ENCODE data around the gene MPV17L.
"Not testable (repeated sequence)": the region's sequence is repeated elsewhere in the genome, so short reads cannot be mapped to it uniquely, and the experiment has no call there.

MPV17L gene

GRCh38 chr16:15407756-15408155, 12.2 kb downstream of the MPV17L start:
- DNase-seq (ENCODE audit: low read depth in 2 of 2, low spot score in 1 of 2) = not testable (repeated sequence)

GRCh38 chr16:15409476-15409875, 13.9 kb downstream of the MPV17L start:
- not testable (repeated sequence) for DNase-seq (ENCODE audit: low read depth in 2 of 2, low spot score in 1 of 2)

GRCh38 chr16:15415511-15415985, 20.0 kb downstream of the MPV17L start:
- DNase-seq (ENCODE audit: low read depth in 2 of 2, low spot score in 1 of 2) = no peak

DNA sequence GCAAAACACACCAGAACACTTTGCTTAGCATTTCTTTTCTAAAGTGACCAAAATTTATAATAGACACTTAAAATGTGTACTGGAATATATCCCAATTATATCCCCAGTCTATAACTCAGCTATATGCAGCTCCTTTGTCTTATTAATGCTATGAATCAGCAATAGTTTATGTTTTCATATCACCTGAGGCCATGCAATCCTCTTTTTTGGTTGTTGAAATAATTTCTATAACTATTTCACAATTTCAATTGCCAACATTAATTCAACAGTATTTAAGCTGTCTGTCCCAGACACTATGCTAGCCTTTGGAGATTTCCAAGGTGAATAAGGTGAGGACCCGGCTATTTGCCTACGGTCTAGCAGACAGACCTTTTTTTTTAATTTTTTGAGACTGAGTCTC, 21.6 kb downstream of the MPV17L start:
- DNase-seq (ENCODE audit: low read depth in 2 of 2, low spot score in 1 of 2) = no peak

- DNase-seq (ENCODE audit: low read depth in 2 of 2, low spot score in 1 of 2) = no peak
Measured at GRCh38 chr16:15418206-15418605, 22.7 kb downstream of the MPV17L start.

DNA sequence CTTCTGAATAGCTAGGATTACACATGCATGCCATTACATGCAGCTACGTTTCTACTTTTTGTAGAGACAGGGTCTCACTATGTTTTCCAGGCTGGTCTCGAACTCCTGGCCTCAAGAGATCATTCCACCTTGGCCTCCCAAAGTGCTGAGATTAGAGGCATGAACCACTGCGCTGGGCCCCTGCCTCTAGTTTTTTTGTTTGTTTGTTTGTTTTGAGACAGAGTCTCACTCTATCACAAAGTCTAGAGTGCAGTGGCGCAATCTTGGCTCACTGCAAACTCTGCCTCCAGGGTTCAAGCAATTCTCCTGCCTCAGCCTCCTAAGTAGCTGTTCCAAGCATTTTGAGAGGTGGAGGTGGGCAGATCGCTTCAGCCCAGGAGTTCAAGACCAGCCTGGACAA, 26.1 kb downstream of the MPV17L start:
- not testable (repeated sequence) for DNase-seq (ENCODE audit: low read depth in 2 of 2, low spot score in 1 of 2)

GRCh38 chr16:15422222-15422621, 26.7 kb downstream of the MPV17L start:
- DNase-seq (ENCODE audit: low read depth in 2 of 2, low spot score in 1 of 2) = no peak

GRCh38 chr16:15425861-15426260, 30.3 kb downstream of the MPV17L start:
- DNase-seq (ENCODE audit: low read depth in 2 of 2, low spot score in 1 of 2) = no peak

DNA sequence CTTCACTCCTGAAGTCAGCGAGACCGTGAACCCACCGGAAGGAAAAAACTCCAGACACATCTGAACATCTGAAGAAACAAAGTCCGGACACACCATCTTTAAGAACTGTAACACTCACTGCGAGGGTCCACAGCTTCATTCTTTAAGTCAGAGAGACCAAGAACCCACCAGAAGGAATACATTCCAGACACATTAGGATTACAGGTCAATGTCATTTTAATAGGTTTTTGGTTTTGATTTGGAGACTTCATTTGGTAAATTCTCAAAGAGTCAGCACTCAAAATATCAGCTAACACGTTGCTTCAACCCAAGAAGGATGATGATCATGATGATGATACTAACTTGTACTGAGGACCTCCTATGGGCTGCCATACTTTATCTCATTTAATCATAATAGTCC, 31.2 kb downstream of the MPV17L start:
- DNase-seq (ENCODE audit: low read depth in 2 of 2, low spot score in 1 of 2) = no peak

- DNase-seq (ENCODE audit: low read depth in 2 of 2, low spot score in 1 of 2) = peak in 1 of 2 donors; percentile 21
Measured at GRCh38 chr16:15427648-15428239, 32.2 kb downstream of the MPV17L start.

DNA sequence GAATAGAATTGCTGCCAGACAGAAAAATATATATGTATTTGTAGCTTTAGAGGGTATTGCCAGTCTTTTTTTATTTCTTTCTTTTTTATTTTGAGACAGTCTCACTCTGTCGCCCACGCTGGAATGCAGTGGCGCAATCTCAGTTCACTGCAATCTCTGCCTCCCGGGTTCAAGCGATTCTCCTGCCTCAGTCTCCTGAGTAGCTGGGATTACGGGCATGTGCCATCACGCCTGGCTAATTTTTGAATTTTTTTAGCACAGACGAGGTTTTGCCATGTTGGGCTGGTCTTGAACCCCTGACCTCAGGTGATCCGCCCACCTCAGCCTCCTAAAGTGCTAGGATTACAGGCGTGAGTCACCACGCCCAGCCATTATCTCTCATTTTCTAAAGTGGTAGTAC, 35.3 kb downstream of the MPV17L start:
- DNase-seq (ENCODE audit: low read depth in 2 of 2, low spot score in 1 of 2) = not testable (repeated sequence)

DNA sequence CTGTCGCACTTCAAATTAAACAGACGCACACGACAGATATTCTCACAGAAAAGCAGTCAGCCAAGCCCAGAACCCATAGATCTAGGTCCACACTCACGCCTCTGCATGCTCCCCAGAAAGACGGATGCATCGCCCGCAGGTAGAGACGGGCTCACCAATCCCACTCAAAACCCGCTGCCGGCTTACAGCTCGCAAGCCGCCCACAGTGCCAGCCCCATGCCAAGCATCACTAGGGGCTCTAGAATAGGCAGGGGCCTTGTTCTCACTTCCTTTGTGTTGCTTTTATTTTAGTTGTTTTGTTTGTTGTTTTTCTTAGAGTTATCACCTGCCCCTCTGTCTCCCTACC, 38.5 kb downstream of the MPV17L start:
- DNase-seq (ENCODE audit: low read depth in 2 of 2, low spot score in 1 of 2) = no peak

DNA sequence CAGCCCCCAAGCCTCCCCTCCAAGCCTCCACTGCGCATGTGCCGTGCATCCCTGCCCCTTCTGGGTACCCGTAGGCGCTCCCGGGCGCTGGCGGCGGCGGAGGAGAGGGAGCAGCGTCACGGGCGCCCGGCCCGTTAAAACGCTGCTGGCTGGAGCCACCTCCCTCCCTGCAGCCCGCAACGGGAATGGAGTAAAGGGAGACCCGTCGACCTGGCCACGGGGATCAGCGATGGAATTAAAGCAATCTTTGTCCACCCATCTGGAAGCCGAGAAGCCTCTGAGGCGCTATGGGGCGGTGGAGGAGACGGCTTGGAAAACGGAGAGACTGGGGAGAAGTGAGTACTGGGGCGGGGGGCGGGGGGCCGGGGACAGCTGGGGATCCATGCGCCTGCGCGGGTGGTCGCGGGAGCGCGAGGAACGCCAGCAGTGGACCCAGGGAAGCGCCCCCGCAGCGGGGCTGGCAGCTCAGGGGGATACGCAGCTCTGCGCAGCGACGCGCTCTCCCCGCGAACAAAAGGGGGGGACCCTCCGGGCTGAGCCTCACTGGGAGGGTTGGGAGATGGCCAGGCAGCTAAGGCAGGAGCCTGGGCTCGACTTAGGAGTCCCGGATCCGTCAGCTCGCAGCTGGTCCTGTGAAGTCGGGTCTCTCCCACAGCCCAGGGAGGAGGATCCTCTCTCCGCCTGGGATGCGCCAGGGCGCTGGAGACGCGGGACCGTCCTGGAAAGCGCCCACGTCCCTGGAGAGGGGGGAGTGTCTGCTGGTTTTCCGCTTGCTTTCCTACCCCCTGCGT, 39.1 kb downstream of the MPV17L start, which contains the start of gene BMERB1:
TSS of gene BMERB1 (plus strand) at position 164 of the 791 bp plus-strand sequence. CDS start at position 230, 66 bp downstream.
- peak; percentile 8 to 23 for DNase-seq (ENCODE audit: low read depth in 2 of 2, low spot score in 1 of 2)

GRCh38 chr16:15435216-15435864, 39.8 kb downstream of the MPV17L start:
- DNase-seq (ENCODE audit: low read depth in 2 of 2, low spot score in 1 of 2) = no peak

GRCh38 chr16:15439102-15439501, 43.5 kb downstream of the MPV17L start:
- no peak for DNase-seq (ENCODE audit: low read depth in 2 of 2, low spot score in 1 of 2)

GRCh38 chr16:15439521-15439920, 44.0 kb downstream of the MPV17L start:
- no peak for DNase-seq (ENCODE audit: low read depth in 2 of 2, low spot score in 1 of 2)

GRCh38 chr16:15440852-15441251, 45.3 kb downstream of the MPV17L start:
- no peak for DNase-seq (ENCODE audit: low read depth in 2 of 2, low spot score in 1 of 2)

- not testable (repeated sequence) for DNase-seq (ENCODE audit: low read depth in 2 of 2, low spot score in 1 of 2)
Measured at GRCh38 chr16:15442140-15442539, 46.6 kb downstream of the MPV17L start.

- DNase-seq (ENCODE audit: low read depth in 2 of 2, low spot score in 1 of 2) = no peak
Measured at GRCh38 chr16:15443753-15444152, 48.2 kb downstream of the MPV17L start.

GRCh38 chr16:15444264-15444663, 48.7 kb downstream of the MPV17L start:
- no peak for DNase-seq (ENCODE audit: low read depth in 2 of 2, low spot score in 1 of 2)

DNA sequence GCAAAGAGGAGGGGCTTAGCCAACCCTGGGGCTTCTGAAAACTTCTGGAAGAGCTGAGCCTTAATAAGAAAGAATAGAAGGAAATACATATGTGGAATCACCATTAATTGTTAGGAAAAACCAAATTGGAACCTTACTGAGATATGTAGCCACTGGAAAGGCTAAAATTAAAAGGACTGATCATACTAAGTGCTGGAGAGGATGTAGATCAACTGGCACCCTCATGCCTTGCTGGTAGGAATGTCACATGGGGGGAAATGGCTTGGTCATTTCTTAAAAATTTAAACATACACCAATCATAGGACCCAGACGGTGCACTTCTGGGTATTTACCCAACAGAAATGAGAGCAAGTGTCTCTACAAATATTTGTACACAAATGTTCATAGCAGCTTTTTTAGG, 49.9 kb downstream of the MPV17L start:
- no peak for DNase-seq (ENCODE audit: low read depth in 2 of 2, low spot score in 1 of 2)

DNA sequence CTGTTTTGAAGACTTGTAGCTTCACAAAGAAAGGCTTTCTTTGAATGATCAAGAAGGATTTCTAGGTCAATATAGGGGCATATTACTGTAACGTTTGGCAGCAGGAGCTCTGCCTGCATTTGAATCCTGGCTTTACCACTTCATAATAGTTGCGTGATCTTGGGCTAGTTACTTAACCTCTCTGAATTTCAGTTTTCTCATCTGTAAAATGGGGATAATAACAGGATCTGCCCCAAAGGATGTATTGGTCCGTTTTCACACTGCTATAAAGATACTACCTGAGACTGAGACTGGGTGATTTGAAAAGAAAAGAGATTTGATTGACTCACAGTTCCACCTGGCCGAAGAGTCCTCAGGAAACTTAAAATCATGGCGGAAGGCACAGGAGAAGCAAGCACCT, 51.3 kb downstream of the MPV17L start:
- DNase-seq (ENCODE audit: low read depth in 2 of 2, low spot score in 1 of 2) = no peak
